Ureter (tissue), 1 donor: ENCODE results near the gene CBFA2T2. TPM values are rescaled to one million over a fixed set of nuclear protein-coding genes. Genes with fewer than 3 reads are reported as not detected.
"Not testable (repeated sequence)": the region's sequence is repeated elsewhere in the genome, so short reads cannot be mapped to it uniquely, and the experiment has no call there.

Source experiments
- DNase-seq: peaks from one replicate; pipeline ENCODE4 v3.0.0-alpha.2; 2020; ENCODE audit warnings: low spot score
- total RNA-seq: library from RNA; stranded (reverse); gene quantifications from one replicate; pipeline ENCODE4 v1.2.4, GENCODE V29; 2023
- donor health status: DM: yes; HTN: yes; CAD: no.

The CBFA2T2 gene
- total RNA-seq, 1 donor from 2014 or later = 20.7 TPM

DNA sequence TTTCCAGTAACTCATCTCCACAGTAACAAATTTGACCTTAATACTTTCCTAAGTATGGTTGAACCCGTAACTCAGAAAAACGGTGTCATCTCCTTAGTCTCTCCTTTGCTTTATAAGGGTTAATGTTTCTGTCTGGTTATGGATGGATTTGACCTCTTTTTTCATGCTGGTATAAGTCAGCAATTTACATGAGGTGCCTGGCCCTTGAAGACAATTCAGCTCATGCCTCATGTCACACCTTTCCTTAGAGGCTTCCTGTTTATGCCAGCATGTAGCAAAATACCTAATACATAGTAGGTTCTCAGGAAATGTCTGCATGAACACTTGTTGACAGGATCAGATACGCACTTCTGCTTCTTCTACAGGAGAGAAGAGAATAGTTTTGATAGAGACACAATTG is 134.5 kb downstream of the CBFA2T2 start:
- DNase-seq = no peak

DNA sequence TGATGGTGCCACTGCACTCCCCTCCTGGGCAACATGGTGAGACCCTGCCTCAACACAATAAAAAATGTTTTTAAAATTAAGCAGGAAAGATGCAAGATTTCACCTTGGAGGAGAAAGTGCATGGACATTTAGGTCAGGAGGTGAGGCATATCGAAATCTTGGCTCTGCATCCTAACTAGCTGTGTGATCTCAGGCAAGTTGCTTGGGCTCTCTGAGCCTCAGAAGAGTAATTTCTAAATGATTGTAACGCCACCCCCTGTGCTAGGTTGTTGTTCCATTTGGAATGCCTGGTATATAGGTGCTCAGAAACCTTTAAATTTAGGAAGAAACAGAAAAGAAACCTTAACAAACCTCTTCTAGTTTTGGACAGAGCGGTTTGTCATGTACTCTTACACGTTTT is 136.3 kb downstream of the CBFA2T2 start:
- DNase-seq = no peak

GRCh38 chr20:33627577-33628216 is 137.8 kb downstream of the CBFA2T2 start:
- no peak for DNase-seq

- DNase-seq = no peak
These were observed 139.6 kb downstream of the CBFA2T2 start for GRCh38 chr20:33629533-33629932.

DNA sequence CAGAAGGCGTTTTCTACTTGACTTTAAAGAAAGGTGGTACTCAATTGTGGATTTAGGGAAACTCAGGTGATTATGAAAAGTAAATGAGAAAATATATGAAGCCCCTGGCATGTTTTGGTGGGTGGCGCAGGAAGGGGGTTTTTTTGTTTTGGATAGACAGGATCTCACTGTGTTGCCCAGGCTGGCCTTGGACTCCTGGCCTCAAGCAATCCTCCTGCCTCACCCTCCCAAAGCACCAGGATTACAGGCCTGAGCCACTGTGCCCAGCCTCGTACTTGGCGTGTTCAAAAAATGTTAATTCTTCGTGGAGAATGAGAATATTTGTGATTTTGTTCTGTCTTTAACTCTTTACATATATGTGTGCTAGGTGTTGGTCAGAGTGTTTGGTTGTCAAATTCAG is 140.1 kb downstream of the CBFA2T2 start:
- no peak for DNase-seq

GRCh38 chr20:33630507-33630906 is 140.6 kb downstream of the CBFA2T2 start:
- DNase-seq = no peak

GRCh38 chr20:33631910-33632309 is 142.0 kb downstream of the CBFA2T2 start:
- not testable (repeated sequence) for DNase-seq

DNA sequence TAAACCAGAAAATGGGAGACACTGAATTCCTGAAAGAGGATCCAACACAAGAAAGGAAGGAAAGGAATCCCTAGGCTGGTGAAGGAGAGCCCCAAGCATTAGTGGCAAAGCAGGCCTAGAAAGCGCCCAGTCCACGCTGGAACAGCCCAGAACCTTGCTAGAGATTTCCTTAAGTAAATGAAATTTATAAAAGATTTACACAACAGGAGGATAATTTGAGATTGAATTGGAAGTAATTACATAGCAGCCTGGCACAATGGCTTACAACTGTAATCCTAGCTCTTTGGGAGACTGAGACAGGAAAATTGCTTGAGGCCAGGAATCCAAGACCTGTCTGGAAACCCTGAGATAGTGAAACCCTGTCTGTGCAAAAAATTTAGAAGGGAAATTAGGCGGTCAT is 145.4 kb downstream of the CBFA2T2 start:
- DNase-seq = no peak

GRCh38 chr20:33636776-33637175 is 146.9 kb downstream of the CBFA2T2 start:
- DNase-seq = no peak

GRCh38 chr20:33640287-33640686 is 150.4 kb downstream of the CBFA2T2 start:
- DNase-seq = no peak

GRCh38 chr20:33644313-33645071 is 154.6 kb downstream of the CBFA2T2 start:
- no peak for DNase-seq

DNA sequence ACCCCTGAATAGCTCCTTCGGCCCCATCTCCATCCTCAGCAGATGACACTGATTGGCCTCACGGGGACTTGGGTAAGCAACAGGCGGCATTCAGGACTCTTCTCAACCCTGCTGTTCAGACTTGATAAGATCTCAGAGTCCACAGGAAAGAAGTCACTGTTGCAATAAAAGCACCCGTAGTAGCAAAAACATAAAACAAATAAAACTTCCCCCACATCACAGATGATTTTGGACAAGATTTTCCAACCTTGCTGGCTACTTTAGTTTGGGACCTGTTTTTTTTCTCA is 155.1 kb downstream of the CBFA2T2 start:
- DNase-seq = no peak

- no peak for DNase-seq
These were observed 155.5 kb downstream of the CBFA2T2 start for GRCh38 chr20:33645396-33645795.

- no peak for DNase-seq
These were observed 156.3 kb downstream of the CBFA2T2 start for GRCh38 chr20:33646191-33646590.

- not testable (repeated sequence) for DNase-seq
These were observed 157.2 kb downstream of the CBFA2T2 start for GRCh38 chr20:33646959-33647602.

DNA sequence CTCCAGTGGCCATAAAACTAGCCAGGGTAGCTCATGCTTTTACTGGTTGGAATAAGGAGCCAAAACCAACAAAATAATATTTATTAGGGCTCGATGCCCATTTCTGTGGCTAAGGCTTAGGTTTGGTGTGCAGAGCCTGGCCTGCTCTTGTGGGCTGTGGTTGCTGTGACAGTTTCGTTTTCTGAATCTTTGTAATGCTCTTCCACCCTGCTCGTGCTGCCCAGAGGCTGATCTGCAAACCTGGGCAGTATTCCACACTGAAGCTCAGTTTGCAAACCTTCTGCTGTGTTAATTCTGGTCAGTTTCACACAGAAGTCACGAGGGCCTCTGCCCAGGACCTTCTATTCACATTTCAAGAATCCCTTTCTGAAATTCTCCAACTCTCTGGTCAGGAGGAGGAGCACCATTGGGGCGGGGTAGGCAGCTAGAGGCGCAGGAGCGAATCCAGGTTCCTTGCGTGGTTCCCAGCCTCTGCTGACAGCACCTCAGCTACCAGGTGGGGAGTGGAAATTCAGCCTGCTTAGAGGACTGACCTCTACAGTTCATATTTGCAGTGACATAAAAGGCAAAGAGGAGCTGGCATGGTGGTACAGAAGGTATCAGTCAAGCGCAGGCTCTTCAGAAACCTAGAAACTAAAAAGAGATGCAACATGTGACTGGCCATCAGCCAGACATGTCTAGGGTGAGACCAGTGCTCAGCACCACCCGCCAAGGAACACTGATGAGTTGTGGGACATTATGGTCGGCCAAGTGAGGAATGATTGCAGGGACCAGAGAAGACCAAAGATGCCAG is 157.9 kb downstream of the CBFA2T2 start:
- DNase-seq = no peak

GRCh38 chr20:33648396-33649004 is 158.6 kb downstream of the CBFA2T2 start:
- no peak for DNase-seq

GRCh38 chr20:33649201-33649681 is 159.3 kb downstream of the CBFA2T2 start:
- no peak for DNase-seq

- no peak for DNase-seq
These were observed 160.3 kb downstream of the CBFA2T2 start for GRCh38 chr20:33650111-33650752.

DNA sequence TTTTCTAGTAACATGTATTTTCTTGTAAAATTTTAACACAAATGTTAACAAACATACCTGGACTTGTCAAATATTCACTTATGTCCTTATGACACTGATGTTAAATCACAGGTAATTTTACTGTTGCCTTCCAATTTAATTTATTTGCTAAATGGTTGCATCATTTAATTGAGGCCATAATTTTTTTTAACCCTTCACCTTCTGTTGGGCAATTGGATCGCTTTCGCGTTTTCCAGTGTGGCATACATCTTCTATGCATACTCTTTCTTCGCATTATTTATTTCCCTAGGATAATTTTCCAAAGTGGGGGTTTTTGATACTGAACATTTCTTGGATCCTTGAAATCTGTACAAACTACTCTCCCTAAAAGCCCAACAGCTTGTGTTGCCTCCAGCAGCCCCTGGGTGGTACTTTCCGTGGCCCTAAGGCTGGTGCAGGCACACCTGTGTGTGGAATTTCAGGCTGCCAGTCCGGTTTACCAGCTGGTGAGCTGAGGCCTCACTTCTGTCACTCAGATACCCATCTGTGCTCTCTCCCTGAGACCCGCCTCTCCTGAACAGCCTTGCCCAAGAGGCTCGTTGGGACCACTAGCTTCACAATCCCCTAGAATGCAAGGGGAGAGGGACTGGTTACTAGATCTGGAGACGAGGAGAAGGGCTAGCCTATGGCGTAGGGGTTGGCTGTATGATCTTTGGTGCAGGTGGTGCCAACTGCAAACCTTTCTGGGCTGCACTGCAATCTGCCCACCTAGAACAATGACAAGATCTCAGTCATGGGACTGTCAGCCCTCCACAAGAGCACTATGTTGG is 161.1 kb downstream of the CBFA2T2 start:
- no peak for DNase-seq
